HCT116 (cell line): ENCODE results near the gene C1orf35. TPM values are rescaled to one million over a fixed set of nuclear protein-coding genes. Genes with fewer than 3 reads are reported as not detected.

ENCODE experiments used
- ATAC-seq: fragments of 200-7000 bp; cut with Tn5 transposase; 2 replicates; pipeline ENCODE4 v1.9.1; 2020; ENCODE audit warnings: mild to moderate bottlenecking, moderate library complexity
- BruUV-seq: library from RNA; stranded (reverse); fragments of 400-500 nt; replicated peaks from 2 replicates; lab custom pipeline; 2021; lab: Mats Ljungman, UMichigan
- CTCF ChIA-PET: fragments of 300-600 bp; sonication (Branson Sonifier 250); formaldehyde crosslinking; loops from one replicate; lab custom pipeline; 2021; ENCODE audit warnings: antibody characterized with exemption; lab: Charles Lee
- POLR2A ChIA-PET: fragments of 300-600, 350-600 bp; sonication (Branson Sonifier 250); formaldehyde crosslinking; loops from one replicate; lab custom pipeline; 2021; ENCODE audit warnings: antibody characterized with exemption; lab: Charles Lee
- RAD21 ChIA-PET, 2 experiments: fragments of 300-600 bp; sonication (Branson Sonifier 250); formaldehyde crosslinking; loops; one replicate each; lab custom pipeline; 2023; ENCODE audit warnings: low total read pairs in 2 of 2; ENCODE audit not compliant: uncharacterized antibody in 2 of 2, unreplicated experiment in 2 of 2, low non-redundant PET in 1 of 2; lab: Charles Lee
- DNase-seq: peaks from one replicate; pipeline ENCODE4 v3.0.0-alpha.2; 2010; ENCODE audit warnings: low read depth, low spot score
- H2AFZ ChIP-seq: fragments of 200-600 bp; shearing (Covaris generic), sonication (generic); 2 replicates; pipeline ENCODE4 v1.6.1; 2017; ENCODE audit warnings: low read depth, mixed run types, mixed read lengths, antibody characterized with exemption, low read length; ENCODE audit not compliant: poor library complexity, severe bottlenecking
- H3K27ac ChIP-seq: 2 replicates; pipeline ENCODE4 v1.5.1; 2012; ENCODE audit warnings: low read depth, low read length
- H3K27me3 ChIP-seq: fragments of 200-600 bp; sonication (generic); 2 replicates; pipeline ENCODE4 v1.6.1; 2016; ENCODE audit warnings: mixed run types, low read length, mixed read lengths; ENCODE audit not compliant: insufficient read depth
- H3K36me3 ChIP-seq, 2 experiments: fragments of 200-500 bp in 1 of 2; fragments of 200-600 bp in 1 of 2; sonication (Bioruptor generic) in 1 of 2; sonication (generic) in 1 of 2; 2 replicates each; pipeline versions ENCODE4 v1.5.1 to v1.6.1; 2014 to 2016; ENCODE audit warnings: low read length in 2 of 2, inconsistent platforms in 1 of 2, mixed read lengths in 1 of 2, mixed run types in 1 of 2; ENCODE audit not compliant: insufficient read depth in 2 of 2, control insufficient read depth in 1 of 2
- H3K4me1 ChIP-seq, 2 experiments: fragments of 200-600 bp in 1 of 2; sonication (generic) in 1 of 2; 2 replicates each; pipeline versions ENCODE4 v1.5.1 to v1.6.1; 2012 to 2017; ENCODE audit warnings: low read length in 2 of 2, inconsistent platforms in 1 of 2, mild to moderate bottlenecking in 1 of 2, mixed read lengths in 1 of 2, mixed run types in 1 of 2, moderate library complexity in 1 of 2; ENCODE audit not compliant: insufficient read depth in 2 of 2, control insufficient read depth in 1 of 2
- H3K4me2 ChIP-seq: fragments of 200-600 bp; sonication (generic); 2 replicates; pipeline ENCODE4 v1.6.1; 2017; ENCODE audit warnings: mixed run types, low read length, mixed read lengths
- H3K4me3 ChIP-seq, 2 experiments: fragments of 200-600 bp in 1 of 2; sonication (generic) in 1 of 2; replicated peaks in 1 of 2; 2 replicates each; pipeline ENCODE4 v1.5.1; 2011 to 2016; ENCODE audit warnings: low read length in 2 of 2, control low read depth in 1 of 2, low read depth in 1 of 2, mild to moderate bottlenecking in 1 of 2, mixed read lengths in 1 of 2, mixed run types in 1 of 2
- H3K79me2 ChIP-seq: fragments of 200-600 bp; sonication (generic); 2 replicates; pipeline ENCODE4 v1.6.1; 2017; ENCODE audit warnings: mild to moderate bottlenecking, mixed run types, low read length, moderate library complexity, mixed read lengths; ENCODE audit not compliant: insufficient read depth
- H3K9ac ChIP-seq: fragments of 200-600 bp; sonication (generic); 2 replicates; pipeline ENCODE4 v1.6.1; 2016; ENCODE audit warnings: low read length, mixed read lengths
- H3K9me2 ChIP-seq: fragments of 200-600 bp; sonication (generic), shearing (Covaris generic); 2 replicates; pipeline ENCODE4 v1.6.1; 2017; ENCODE audit warnings: mixed run types, mild to moderate bottlenecking, moderate library complexity; ENCODE audit not compliant: insufficient read depth
- H3K9me3 ChIP-seq, 2 experiments: fragments of 200-500 bp in 1 of 2; fragments of 200-600 bp in 1 of 2; sonication (Bioruptor generic) in 1 of 2; sonication (generic) in 1 of 2; 2 replicates each; pipeline ENCODE4 v1.6.1; 2014 to 2017; ENCODE audit warnings: low read length in 2 of 2, mixed read lengths in 2 of 2, inconsistent platforms in 1 of 2, low read depth in 1 of 2, mild to moderate bottlenecking in 1 of 2, mixed run types in 1 of 2, moderate library complexity in 1 of 2; ENCODE audit not compliant: control insufficient read depth in 1 of 2, insufficient read depth in 1 of 2
- H4K20me1 ChIP-seq: fragments of 200-600 bp; sonication (generic), shearing (Covaris generic); 2 replicates; pipeline ENCODE4 v1.6.1; 2017; ENCODE audit warnings: mixed run types, mild to moderate bottlenecking, moderate library complexity; ENCODE audit not compliant: insufficient read depth
- CBX3 ChIP-seq: IDR thresholded peaks from 2 replicates; pipeline ENCODE4 v1.6.1; 2012; ENCODE audit warnings: low read depth
- EGR1 ChIP-seq: IDR thresholded peaks from 2 replicates; pipeline ENCODE4 v1.6.1; 2012; ENCODE audit warnings: low read depth
- ELF1 ChIP-seq: IDR thresholded peaks from 2 replicates; pipeline ENCODE4 v1.6.1; 2012; ENCODE audit warnings: low read depth, borderline replicate concordance
- EZH2 ChIP-seq: fragments of 200-600 bp; sonication (generic); IDR thresholded peaks from 2 replicates; pipeline ENCODE4 v1.6.1; 2017; ENCODE audit warnings: antibody characterized with exemption, mixed run types
- JUND ChIP-seq: IDR thresholded peaks from 2 replicates; pipeline ENCODE4 v1.6.1; 2012
- POLR2A ChIP-seq: IDR thresholded peaks from 2 replicates; pipeline ENCODE4 v1.7.0; 2011; ENCODE audit warnings: borderline replicate concordance; ENCODE audit not compliant: insufficient read depth, insufficient read length; ENCODE audit errors: extremely low read depth
- POLR2AphosphoS5 ChIP-seq: IDR thresholded peaks from 2 replicates; pipeline ENCODE4 v1.6.1; 2011; ENCODE audit warnings: mild to moderate bottlenecking, low read depth, low read length, moderate library complexity
- RAD21 ChIP-seq: IDR thresholded peaks from 2 replicates; pipeline ENCODE4 v1.6.1; 2012; ENCODE audit warnings: low read depth, mild to moderate bottlenecking
- SIN3A ChIP-seq: IDR thresholded peaks from 2 replicates; pipeline ENCODE4 v1.6.1; 2012; ENCODE audit warnings: low read depth
- SP1 ChIP-seq: IDR thresholded peaks from 2 replicates; pipeline ENCODE4 v1.6.1; 2012; ENCODE audit warnings: low read depth
- SRF ChIP-seq: IDR thresholded peaks from 2 replicates; pipeline ENCODE4 v1.6.1; 2012; ENCODE audit warnings: low read depth
- YY1 ChIP-seq: IDR thresholded peaks from 2 replicates; pipeline ENCODE4 v1.6.1; 2011; ENCODE audit warnings: low read length, low read depth, moderate library complexity, mild to moderate bottlenecking; ENCODE audit not compliant: insufficient replicate concordance; ENCODE audit errors: extremely low read depth
- ZFX ChIP-seq: fragments of 450-650 bp; IDR thresholded peaks from 2 replicates; pipeline ENCODE4 v1.6.1; 2017
- intact Hi-C: fragments of 100-400 bp; cut with micrococcal nuclease; formaldehyde crosslinking; loops from 2 replicates; pipeline ENCODE4 v1.10.0; 2022
- total RNA-seq: library from RNA; stranded (reverse); gene quantifications from one replicate; pipeline ENCODE4 v1.2.1, GENCODE V29; 2021; ENCODE audit not compliant: unreplicated experiment
- TF ChIP-seq, protein P1 (sequence below), 3 experiments: fragments of 200-600 bp in 1 of 3; sonication (generic) in 1 of 3; IDR thresholded peaks in 2 of 3; conservative IDR thresholded peaks in 1 of 3; 2 replicates each; pipeline ENCODE4 v1.5.1; 2012 to 2017; ENCODE audit warnings: low read depth in 2 of 3, low read length in 2 of 3, antibody characterized with exemption in 1 of 3, borderline replicate concordance in 1 of 3, control low read depth in 1 of 3, mild to moderate bottlenecking in 1 of 3, mixed read lengths in 1 of 3, mixed run types in 1 of 3, moderate library complexity in 1 of 3; ENCODE audit not compliant: insufficient read depth in 1 of 3
- TF ChIP-seq, protein P2 (sequence below): IDR thresholded peaks from 2 replicates; pipeline ENCODE4 v1.6.1; 2011; ENCODE audit warnings: mild to moderate bottlenecking, low read length, moderate library complexity; ENCODE audit not compliant: insufficient replicate concordance; ENCODE audit errors: extremely low read depth
- TF ChIP-seq, protein P3 (sequence below): IDR thresholded peaks from 2 replicates; pipeline ENCODE4 v1.6.1; 2012

Gene C1orf35
- total RNA-seq, 1 experiment from 2014 or later = 26.1 TPM

DNA sequence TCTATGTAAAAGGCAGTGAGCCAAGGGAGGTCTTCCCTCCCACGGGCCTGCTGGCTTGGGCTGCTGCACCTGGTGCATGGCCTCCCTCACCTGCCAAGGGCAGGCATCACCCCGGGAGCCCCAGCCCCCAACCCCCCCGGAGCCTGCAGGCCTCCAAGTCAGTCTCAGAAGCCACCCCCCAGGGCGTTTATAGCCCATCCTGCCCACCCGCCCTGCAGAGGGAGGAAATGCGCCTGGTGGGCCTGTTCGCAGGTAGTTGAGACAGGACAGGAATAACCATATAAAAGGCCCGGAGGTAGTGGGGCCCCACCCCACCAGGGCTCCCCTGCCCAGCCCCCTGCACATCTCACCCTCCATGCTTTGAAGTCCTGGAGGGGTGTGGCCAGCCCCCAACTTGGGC is 38.8 kb downstream of the C1orf35 start:
- DNase-seq = no peak
- no peak overlapping the region for H2AFZ ChIP-seq
- POLR2A ChIA-PET = no interaction called here

More for the DNA sequence above, 38.8 kb downstream of the C1orf35 start:
- BruUV-seq = no TSS peak
- H4K20me1 ChIP-seq = no peaks in the 10 kb centered on the region
- no peaks in the 10 kb centered on the region for H3K9me3 ChIP-seq
- H3K4me1 ChIP-seq = peaks cover 0 to 12% of the 10 kb centered on the region in 2 experiments; a peak in 2 of 4 replicates
- CTCF ChIA-PET = no interaction called here
- no peaks in the 10 kb centered on the region for H3K36me3 ChIP-seq
- no peaks in the 10 kb centered on the region for H3K79me2 ChIP-seq
- no peak overlapping the region for H3K27ac ChIP-seq
- H3K4me2 ChIP-seq = no peak overlapping the region
- TF ChIP-seq POLR2A (no peak), SRF (no peak), JUND (no peak), EZH2 (no peak), SIN3A (no peak), SP1 (no peak), ELF1 (no peak), YY1 (no peak), RAD21 (no peak), EGR1 (no peak), ZFX (no peak), CBX3 (no peak), POLR2AphosphoS5 (no peak)
- TF ChIP-seq, protein P1, sequence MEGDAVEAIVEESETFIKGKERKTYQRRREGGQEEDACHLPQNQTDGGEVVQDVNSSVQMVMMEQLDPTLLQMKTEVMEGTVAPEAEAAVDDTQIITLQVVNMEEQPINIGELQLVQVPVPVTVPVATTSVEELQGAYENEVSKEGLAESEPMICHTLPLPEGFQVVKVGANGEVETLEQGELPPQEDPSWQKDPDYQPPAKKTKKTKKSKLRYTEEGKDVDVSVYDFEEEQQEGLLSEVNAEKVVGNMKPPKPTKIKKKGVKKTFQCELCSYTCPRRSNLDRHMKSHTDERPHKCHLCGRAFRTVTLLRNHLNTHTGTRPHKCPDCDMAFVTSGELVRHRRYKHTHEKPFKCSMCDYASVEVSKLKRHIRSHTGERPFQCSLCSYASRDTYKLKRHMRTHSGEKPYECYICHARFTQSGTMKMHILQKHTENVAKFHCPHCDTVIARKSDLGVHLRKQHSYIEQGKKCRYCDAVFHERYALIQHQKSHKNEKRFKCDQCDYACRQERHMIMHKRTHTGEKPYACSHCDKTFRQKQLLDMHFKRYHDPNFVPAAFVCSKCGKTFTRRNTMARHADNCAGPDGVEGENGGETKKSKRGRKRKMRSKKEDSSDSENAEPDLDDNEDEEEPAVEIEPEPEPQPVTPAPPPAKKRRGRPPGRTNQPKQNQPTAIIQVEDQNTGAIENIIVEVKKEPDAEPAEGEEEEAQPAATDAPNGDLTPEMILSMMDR (IDR thresholded peaks at IDR 0.05 in 2 of 3, conservative IDR thresholded peaks at IDR 0.05 in 1 of 3; ENCODE audit: borderline replicate concordance in 1 of 3, insufficient read depth in 1 of 3, low read depth in 2 of 3, low read length in 2 of 3) = no peak
- TF ChIP-seq, protein P2, sequence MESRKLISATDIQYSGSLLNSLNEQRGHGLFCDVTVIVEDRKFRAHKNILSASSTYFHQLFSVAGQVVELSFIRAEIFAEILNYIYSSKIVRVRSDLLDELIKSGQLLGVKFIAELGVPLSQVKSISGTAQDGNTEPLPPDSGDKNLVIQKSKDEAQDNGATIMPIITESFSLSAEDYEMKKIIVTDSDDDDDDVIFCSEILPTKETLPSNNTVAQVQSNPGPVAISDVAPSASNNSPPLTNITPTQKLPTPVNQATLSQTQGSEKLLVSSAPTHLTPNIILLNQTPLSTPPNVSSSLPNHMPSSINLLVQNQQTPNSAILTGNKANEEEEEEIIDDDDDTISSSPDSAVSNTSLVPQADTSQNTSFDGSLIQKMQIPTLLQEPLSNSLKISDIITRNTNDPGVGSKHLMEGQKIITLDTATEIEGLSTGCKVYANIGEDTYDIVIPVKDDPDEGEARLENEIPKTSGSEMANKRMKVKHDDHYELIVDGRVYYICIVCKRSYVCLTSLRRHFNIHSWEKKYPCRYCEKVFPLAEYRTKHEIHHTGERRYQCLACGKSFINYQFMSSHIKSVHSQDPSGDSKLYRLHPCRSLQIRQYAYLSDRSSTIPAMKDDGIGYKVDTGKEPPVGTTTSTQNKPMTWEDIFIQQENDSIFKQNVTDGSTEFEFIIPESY = no peak
- TF ChIP-seq, protein P3, sequence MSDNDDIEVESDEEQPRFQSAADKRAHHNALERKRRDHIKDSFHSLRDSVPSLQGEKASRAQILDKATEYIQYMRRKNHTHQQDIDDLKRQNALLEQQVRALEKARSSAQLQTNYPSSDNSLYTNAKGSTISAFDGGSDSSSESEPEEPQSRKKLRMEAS = no peak
- TF ChIP-seq, all 23 proteins: peak for 0
- RAD21 ChIA-PET = no interaction called here
- Histone ChIP-seq H3K27me3 (0 out of 2 replicates have a peak, but pooled peaks cover 6% of the 10 kb centered on the region), H3K9ac (no peak overlapping the region), H3K4me3 (no peak overlapping the region), H3K9me2 (no peaks in the 10 kb centered on the region)
- intact Hi-C loops = no loop called here
- no peak for ATAC-seq
